ENCODE measurements around the gene HID1. TPM values are rescaled to one million over a fixed set of nuclear protein-coding genes. Genes with fewer than 3 reads are reported as not detected.
"Not testable (repeated sequence)": the region's sequence is repeated elsewhere in the genome, so short reads cannot be mapped to it uniquely, and the experiment has no call there.

Gene HID1
- polyA plus RNA-seq, 1 donor from 2014 or later = 26.6 TPM

- no peak for TF ChIP-seq REST (IDR thresholded peaks at IDR 0.05; ENCODE audit: borderline replicate concordance)
Measured at GRCh38 chr17:74916136-74916850, 56.3 kb downstream of the HID1 start (continued).

GRCh38 chr17:74911423-74911822 is 61.1 kb downstream of the HID1 start:
- not testable (repeated sequence) for H2AFZ ChIP-seq (ENCODE audit: low read depth, low read length); H3K9me3 ChIP-seq (ENCODE audit: low read length); H3K9me2 ChIP-seq (ENCODE audit: insufficient read depth, low read length); H3K4me2 ChIP-seq (ENCODE audit: low read length); H3K36me3 ChIP-seq (ENCODE audit: insufficient read depth, low read length); H4K20me1 ChIP-seq (ENCODE audit: insufficient read depth); H3K27me3 ChIP-seq (ENCODE audit: insufficient read depth, low read depth, low read length); H3K79me2 ChIP-seq (replicated peaks; ENCODE audit: insufficient read depth, low read length); H3F3A ChIP-seq (ENCODE audit: insufficient read depth, low read length, poor library complexity, severe bottlenecking); H3K27ac ChIP-seq (ENCODE audit: low read length); H3K9ac ChIP-seq (ENCODE audit: low read length); H3K4me3 ChIP-seq (ENCODE audit: low read length)

- not testable (repeated sequence) for H4K20me1 ChIP-seq (ENCODE audit: insufficient read depth); H2AFZ ChIP-seq (ENCODE audit: low read depth, low read length); H3K36me3 ChIP-seq (ENCODE audit: insufficient read depth, low read length); H3F3A ChIP-seq (ENCODE audit: insufficient read depth, low read length, poor library complexity, severe bottlenecking); H3K9me3 ChIP-seq (ENCODE audit: low read length); H3K9ac ChIP-seq (ENCODE audit: low read length); H3K79me2 ChIP-seq (replicated peaks; ENCODE audit: insufficient read depth, low read length); H3K27me3 ChIP-seq (ENCODE audit: insufficient read depth, low read depth, low read length); H3K4me3 ChIP-seq (ENCODE audit: low read length); H3K4me2 ChIP-seq (ENCODE audit: low read length); H3K9me2 ChIP-seq (ENCODE audit: insufficient read depth, low read length); H3K27ac ChIP-seq (ENCODE audit: low read length)
Measured at GRCh38 chr17:74909097-74909496, 63.5 kb downstream of the HID1 start.

GRCh38 chr17:74907012-74907411 is 65.5 kb downstream of the HID1 start:
- Histone ChIP-seq H3K27ac (ENCODE audit: low read length) (no peak overlapping the region), H3K9me2 (ENCODE audit: insufficient read depth, low read length) (no peaks in the 10 kb centered on the region), H4K20me1 (ENCODE audit: insufficient read depth) (no peaks in the 10 kb centered on the region), H3K9ac (ENCODE audit: low read length) (no peak overlapping the region), H3K9me3 (ENCODE audit: low read length) (no peaks in the 10 kb centered on the region), H3K4me3 (ENCODE audit: low read length) (no peak overlapping the region), H3F3A (ENCODE audit: insufficient read depth, low read length, poor library complexity, severe bottlenecking) (no peaks in the 10 kb centered on the region), H3K27me3 (ENCODE audit: insufficient read depth, low read depth, low read length) (no peaks in the 10 kb centered on the region), H2AFZ (ENCODE audit: low read depth, low read length) (no peak overlapping the region), H3K36me3 (ENCODE audit: insufficient read depth, low read length) (no peaks in the 10 kb centered on the region), H3K79me2 (replicated peaks; ENCODE audit: insufficient read depth, low read length) (no peaks in the 10 kb centered on the region), H3K4me2 (ENCODE audit: low read length) (no peak overlapping the region)
- no peak for TF ChIP-seq TAF1 (IDR thresholded peaks at IDR 0.05; ENCODE audit: low read depth)
- no peak for TF ChIP-seq EP300 (conservative IDR thresholded peaks at IDR 0.05; ENCODE audit: poor library complexity, severe bottlenecking)
- no peak for TF ChIP-seq RAD21 (conservative IDR thresholded peaks at IDR 0.05)
- no peak for TF ChIP-seq SMC3 (conservative IDR thresholded peaks at IDR 0.05; ENCODE audit: poor library complexity)
- TF ChIP-seq MXI1 (conservative IDR thresholded peaks at IDR 0.05; ENCODE audit: poor library complexity, severe bottlenecking) = no peak
- no peak for TF ChIP-seq CTCF (IDR thresholded peaks at IDR 0.05; ENCODE audit: poor library complexity, severe bottlenecking)
- no peak for TF ChIP-seq REST (IDR thresholded peaks at IDR 0.05; ENCODE audit: borderline replicate concordance)
- TF ChIP-seq POLR2AphosphoS5 (IDR thresholded peaks at IDR 0.05) = no peak
- no peak for TF ChIP-seq EZH2 (IDR thresholded peaks at IDR 0.05; ENCODE audit: borderline replicate concordance, insufficient read depth, low read length, poor library complexity, severe bottlenecking)

Data from neural cell (in vitro differentiated cells).